Measurements from ENCODE around the gene SP100. TPM values are rescaled to one million over a fixed set of nuclear protein-coding genes. Genes with fewer than 3 reads are reported as not detected.

SP100 gene
- total and polyA plus RNA-seq, 2 of the 4 experiments (the other 2 are of a cell fraction), result 50.6 to 69.0 TPM

DNA sequence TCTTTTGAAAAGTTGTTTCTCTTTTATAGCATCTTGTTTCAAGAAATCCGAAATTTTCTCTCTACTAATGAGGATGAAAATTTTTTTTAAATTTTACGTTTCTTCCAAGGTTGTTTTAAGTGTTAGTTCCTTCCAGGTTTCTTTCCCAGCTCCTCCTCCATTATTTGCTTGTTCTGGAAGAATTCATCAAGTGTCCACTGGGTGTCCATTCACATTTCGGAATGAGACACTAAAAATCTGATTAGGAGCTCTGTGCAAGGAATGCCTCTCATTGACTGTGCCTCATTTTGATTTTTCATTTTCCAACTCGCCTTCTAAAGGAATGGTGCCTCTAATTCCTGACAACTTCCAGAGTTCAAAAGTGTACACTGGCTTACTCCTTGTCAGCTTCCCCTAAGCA lies 6.1 kb downstream of the SP100 start:
- no peak overlapping the region for H3K23ac ChIP-seq (ENCODE audit: low read depth, low read length)
- no peaks in the 10 kb centered on the region for H3K9me3 ChIP-seq (ENCODE audit: control insufficient read depth, insufficient read depth, low read length)
- DNase-seq (no peak), ATAC-seq (ENCODE audit: low read depth) (no peak)
- CTCF ChIA-PET, result interaction anchor here (0.5 to 1.1 kb wide), 5 partner anchors 47 to 1369 kb away, joined by 3 to 4 read pairs (median 3); no protein-coding TSS in a partner anchor
- no peak overlapping the region for H2BK15ac ChIP-seq (ENCODE audit: low read depth, low read length)
- WGBS, 2 experiments (ENCODE audit: extremely low coverage in 2 of 2, insufficient read length in 1 of 2), result 83% methylated on average over 2 of the region's 4 CpGs; no CpG with 5 or more reads in 1 of the 2 experiments
- in situ Hi-C loops (cut with MboI; ENCODE audit: low sequenced_read_pairs) (loop anchor here (25.0 kb wide), 1 partner anchor 390 kb away; no protein-coding TSS in a partner anchor), intact Hi-C loops (cut with micrococcal nuclease) (no loop called here), dilution Hi-C loops (cut with HindIII; ENCODE audit: low sequenced_read_pairs, unreplicated experiment) (no loop called here)
- no peak overlapping the region for H3K14ac ChIP-seq (replicated peaks; ENCODE audit: low read depth, low read length)
- H3K4me3 ChIP-seq (ENCODE audit: insufficient read depth, low read depth, low read length), result no peak overlapping the region
- no peak overlapping the region for H2BK5ac ChIP-seq (ENCODE audit: low read depth, low read length, poor library complexity, severe bottlenecking)
- TF ChIP-seq RAD21 (IDR thresholded peaks at IDR 0.05; ENCODE audit: low read length) (no peak), MAZ (IDR thresholded peaks at IDR 0.05; ENCODE audit: borderline replicate concordance, low read depth, low read length) (no peak)
- no peak overlapping the region for H3K4me2 ChIP-seq (ENCODE audit: low read depth, low read length)
- no TSS peak for BruUV-seq (replicated peaks)
- no peak overlapping the region for H3K9ac ChIP-seq (ENCODE audit: low read depth, low read length)
- no peaks in the 10 kb centered on the region for H3K27me3 ChIP-seq (ENCODE audit: control insufficient read depth, insufficient read depth, low read length)
- H4K8ac ChIP-seq (ENCODE audit: low read depth in 2 of 2, low read length in 2 of 2), result no peak overlapping the region
- no peak overlapping the region for H4K5ac ChIP-seq (ENCODE audit: low read depth, low read length)
- peaks cover 12% of the 10 kb centered on the region; the same call in 1 of the 2 replicates for H4K20me1 ChIP-seq (ENCODE audit: insufficient read depth, low read length)
- no peak overlapping the region for H2AK9ac ChIP-seq (replicated peaks; ENCODE audit: low read depth, low read length, poor library complexity)
- no peak overlapping the region for H3K4ac ChIP-seq (ENCODE audit: low read depth, low read length)
- no peak overlapping the region for H2BK20ac ChIP-seq (ENCODE audit: low read depth, low read length)
- no peak overlapping the region for H2AK5ac ChIP-seq (ENCODE audit: low read depth, low read length)
- H3K4me1 ChIP-seq (ENCODE audit: control insufficient read depth, insufficient read depth, low read length), result peaks cover 7% of the 10 kb centered on the region
- POLR2A ChIA-PET (ENCODE audit: unreplicated experiment), result interaction anchor here (0.6 kb wide), 1 partner anchor 10 kb away, joined by 3 read pairs; no protein-coding TSS in a partner anchor
- H3K27ac ChIP-seq (ENCODE audit: insufficient read depth, low read length), result no peak overlapping the region
- H3K9me1 ChIP-seq (ENCODE audit: insufficient read depth, low read length), result peaks cover 8% of the 10 kb centered on the region
- no peak overlapping the region for H4K91ac ChIP-seq (ENCODE audit: insufficient read depth, low read depth, low read length)
- H3K18ac ChIP-seq (ENCODE audit: low read depth, low read length), result no peak overlapping the region
- peaks cover 19 to 41% of the 10 kb centered on the region in 2 experiments for H3K79me1 ChIP-seq (ENCODE audit: low read depth in 1 of 2, low read length in 2 of 2)
- no peak overlapping the region for H3K56ac ChIP-seq (ENCODE audit: extremely low read depth, insufficient read depth, low read length)
- no peaks in the 10 kb centered on the region; the same call in 1 of the 2 replicates for H3K36me3 ChIP-seq (ENCODE audit: control insufficient read depth, insufficient read depth, low read length)
- no peak overlapping the region for H2BK120ac ChIP-seq (ENCODE audit: low read depth, low read length)
- H2AFZ ChIP-seq (replicated peaks; ENCODE audit: low read length, poor library complexity), result no peak overlapping the region
